GM12892 (cell line): Measurements from ENCODE around the gene RAB8A.

Experiments
- DNase-seq: peaks from one replicate; pipeline ENCODE4 v3.0.0; 2011; ENCODE audit not compliant: insufficient read length
- FAIRE-seq: peaks from 2 replicates; lab custom pipeline; 2011; peaks lifted over from hg19 to GRCh38; lab: Jason Lieb, UNC
- POLR2A ChIP-seq: IDR thresholded peaks from 2 replicates; pipeline ENCODE4 v1.6.1; 2011; ENCODE audit warnings: low read depth, low read length, control low read depth
- POLR2AphosphoS5 ChIP-seq: IDR thresholded peaks from 2 replicates; pipeline ENCODE4 v1.6.1; 2011; ENCODE audit warnings: low read depth, low read length, control low read depth
- TAF1 ChIP-seq: IDR thresholded peaks from 2 replicates; pipeline ENCODE4 v1.6.1; 2011; ENCODE audit warnings: low read depth, mild to moderate bottlenecking, control low read depth, low read length, borderline replicate concordance

The RAB8A gene

DNA sequence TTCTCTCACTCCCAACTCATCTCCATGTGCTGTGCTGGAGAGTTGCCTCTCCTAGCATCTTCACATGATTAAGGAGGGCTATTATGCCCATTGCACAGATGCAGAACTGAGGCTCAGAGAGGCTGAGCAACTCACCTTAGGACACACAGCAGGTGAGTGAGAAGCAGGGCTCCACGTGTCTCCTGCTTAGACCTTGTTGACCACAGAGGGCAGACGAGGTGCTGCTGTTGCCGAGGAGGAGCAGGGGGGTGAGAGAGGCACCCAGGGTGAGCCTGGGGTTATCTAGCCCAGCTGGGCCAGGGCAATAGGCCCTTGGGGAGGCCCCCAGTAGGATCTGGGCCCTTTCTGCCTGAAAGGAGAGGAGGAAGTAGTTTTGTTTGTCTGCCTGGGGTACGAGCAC is 29.4 kb downstream of the RAB8A start:
- DNase-seq: peak; percentile 52
- no peak for TF ChIP-seq TAF1
- TF ChIP-seq POLR2AphosphoS5: no peak
- peak; percentile 96 for FAIRE-seq

DNA sequence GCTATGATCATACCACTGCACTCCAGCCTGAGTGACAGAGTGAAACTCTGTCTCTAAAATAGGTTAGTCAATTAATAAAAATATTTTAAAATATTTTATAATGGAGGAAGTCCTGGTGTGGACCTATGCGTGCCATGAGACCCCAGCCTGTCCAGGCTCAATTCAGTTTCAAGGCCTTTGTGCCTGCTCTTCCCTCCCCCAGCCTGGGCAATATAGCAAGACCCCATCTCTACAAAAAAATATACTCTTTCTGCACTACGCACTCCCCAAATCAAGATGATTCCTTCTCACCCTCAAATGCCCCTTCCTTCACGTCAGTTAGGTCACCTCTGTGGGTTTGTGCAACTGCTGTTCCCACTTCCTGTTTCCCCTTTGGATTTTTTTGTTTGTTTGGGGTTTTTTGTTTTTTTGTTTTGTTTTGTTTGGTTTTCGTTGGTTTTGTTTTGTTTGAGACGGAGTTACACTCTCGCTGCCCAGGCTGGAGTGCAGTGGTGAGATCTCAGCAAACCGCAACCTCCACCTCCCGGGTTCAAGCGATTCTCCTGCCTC is 30.4 kb downstream of the RAB8A start:
- TF ChIP-seq POLR2AphosphoS5 (no peak), POLR2A (no peak), TAF1 (no peak)
- DNase-seq (no peak), FAIRE-seq (no peak)

DNA sequence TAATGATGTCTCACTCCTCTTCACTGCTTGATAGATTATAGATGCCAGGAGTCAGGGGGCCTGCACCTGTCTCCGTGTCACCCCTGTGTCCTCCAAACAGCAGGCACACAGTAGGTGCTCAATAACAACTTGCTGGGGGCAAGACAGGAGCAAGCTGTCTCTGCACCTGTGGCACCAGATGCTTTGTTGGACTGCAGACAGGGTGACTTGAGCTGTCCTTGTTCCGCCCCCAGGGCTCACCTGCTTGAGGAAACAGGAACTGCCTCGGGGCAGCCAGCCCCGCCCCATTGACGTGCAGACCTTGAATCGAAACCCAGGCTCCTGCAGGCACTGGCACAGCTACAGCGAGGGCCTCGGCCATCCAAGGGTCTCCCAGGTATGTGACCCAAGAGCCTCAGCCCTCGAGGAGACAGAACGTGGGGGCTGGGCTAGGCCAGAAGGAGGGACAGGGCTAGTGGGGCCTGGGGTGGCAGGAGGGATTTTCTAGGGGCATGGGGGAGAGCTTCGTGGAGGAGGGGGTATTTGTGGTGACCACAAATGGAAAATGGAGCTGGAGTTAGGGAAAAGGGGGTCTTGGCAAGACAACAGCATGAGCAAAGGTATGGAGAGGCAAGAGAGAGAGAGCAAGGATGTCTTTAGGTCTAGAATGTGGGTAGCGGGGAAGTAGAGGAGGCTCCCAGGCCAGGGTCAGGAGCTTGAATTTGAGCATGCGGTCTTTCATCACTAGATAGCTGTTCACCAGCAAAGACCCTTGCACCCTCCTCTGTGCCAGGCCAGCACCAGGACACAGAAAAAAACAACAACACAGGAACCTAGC is 31.9 kb downstream of the RAB8A start, which contains the start of gene HSH2D:
Gene HSH2D (plus strand): TSS at position 287 of the 817 bp plus-strand sequence. CDS start 5,066 bp downstream, outside the sequence.
- TF ChIP-seq POLR2A (peak; percentile 88), POLR2AphosphoS5 (peak; percentile 92), TAF1 (peak; percentile 77; the same call in 1 of the 2 replicates)
- FAIRE-seq (peak; percentile 95), DNase-seq (peak; percentile 75)

DNA sequence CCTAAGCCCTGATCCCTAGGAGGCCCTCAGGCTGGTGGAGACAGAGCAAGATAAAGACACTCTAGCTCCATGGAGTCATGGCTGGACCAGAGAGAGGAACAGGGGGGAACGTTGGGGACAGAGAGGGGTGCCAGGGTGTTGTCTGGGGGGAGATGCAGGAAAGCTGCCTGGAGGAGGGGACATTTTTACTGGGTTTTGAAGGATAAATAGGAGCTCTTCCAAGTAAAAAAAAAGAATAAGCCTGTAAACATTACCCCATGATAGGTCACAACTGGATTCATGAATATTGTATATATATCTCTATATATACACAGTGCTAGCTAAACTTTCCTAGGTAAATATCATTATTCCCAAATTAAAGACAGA is 32.5 kb downstream of the RAB8A start:
- no peak for TF ChIP-seq POLR2AphosphoS5
- TF ChIP-seq POLR2A: no peak
- no peak for TF ChIP-seq TAF1
- DNase-seq: no peak
- FAIRE-seq: no peak

DNA sequence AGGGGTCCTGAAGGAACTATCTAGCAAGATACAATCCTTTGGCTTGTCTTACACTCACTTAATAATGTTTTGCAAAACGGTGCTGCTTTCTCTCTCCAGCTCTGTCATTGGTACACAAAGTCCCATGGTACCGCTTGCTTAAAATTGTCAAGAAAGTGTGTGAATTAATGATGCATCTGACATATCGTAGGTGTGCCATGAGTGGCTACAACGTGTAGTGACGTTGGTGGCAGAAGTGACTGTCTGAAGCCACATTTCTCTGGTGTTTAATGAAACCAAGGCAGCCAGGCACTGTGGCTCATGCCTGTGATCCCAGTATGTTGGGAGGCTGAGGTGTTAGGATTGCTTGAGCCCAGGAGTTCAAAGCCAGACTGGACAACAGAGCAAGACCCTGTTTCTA is 34.4 kb downstream of the RAB8A start:
- FAIRE-seq: peak; percentile 27
- TF ChIP-seq POLR2A: peak; percentile 49; the same call in 1 of the 2 replicates
- 0 out of 2 replicates have a peak, but pooled peaks have one; percentile 17 for TF ChIP-seq POLR2AphosphoS5
- TF ChIP-seq TAF1: no peak
- DNase-seq: no peak

DNA sequence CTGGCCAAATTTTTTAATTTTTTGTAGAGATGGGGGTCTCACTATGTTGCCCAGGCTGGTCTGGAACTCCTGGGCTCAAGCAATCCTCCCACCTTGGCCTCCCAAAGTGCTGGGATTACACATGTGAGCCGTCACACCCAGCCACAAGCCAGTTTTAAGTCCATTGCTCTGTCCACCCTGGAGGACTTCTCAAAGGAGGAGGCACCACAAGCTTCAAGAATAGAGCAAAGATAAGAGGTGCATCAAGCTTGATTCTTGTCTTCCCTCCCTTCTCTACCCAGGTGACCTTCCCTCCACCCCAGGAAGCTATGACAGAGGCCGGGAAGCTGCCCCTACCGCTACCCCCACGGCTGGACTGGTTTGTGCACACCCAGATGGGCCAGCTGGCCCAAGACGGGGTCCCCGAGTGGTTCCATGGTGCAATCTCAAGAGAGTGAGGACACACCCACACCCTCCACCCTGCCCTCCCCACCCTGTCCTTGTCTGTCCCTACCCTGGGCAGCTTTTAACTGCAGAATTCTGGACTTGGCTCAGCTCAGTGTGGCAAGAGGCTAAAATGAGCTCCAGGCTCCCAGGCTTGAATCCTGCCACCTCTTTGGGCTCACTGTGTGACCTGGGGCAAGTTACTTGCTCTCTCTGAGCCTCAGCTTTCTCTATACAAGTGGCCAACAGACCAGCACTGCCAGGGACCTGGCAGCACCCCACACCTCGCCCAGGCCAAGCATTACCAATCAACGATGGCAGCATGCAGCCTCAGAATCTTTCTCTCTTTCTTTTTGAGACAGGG is 36.9 kb downstream of the RAB8A start:
- DNase-seq (no peak), FAIRE-seq (no peak)
- TF ChIP-seq POLR2A: no peak
- 0 out of 2 replicates have a peak, but pooled peaks have one; percentile 23 for TF ChIP-seq POLR2AphosphoS5
- no peak for TF ChIP-seq TAF1

DNA sequence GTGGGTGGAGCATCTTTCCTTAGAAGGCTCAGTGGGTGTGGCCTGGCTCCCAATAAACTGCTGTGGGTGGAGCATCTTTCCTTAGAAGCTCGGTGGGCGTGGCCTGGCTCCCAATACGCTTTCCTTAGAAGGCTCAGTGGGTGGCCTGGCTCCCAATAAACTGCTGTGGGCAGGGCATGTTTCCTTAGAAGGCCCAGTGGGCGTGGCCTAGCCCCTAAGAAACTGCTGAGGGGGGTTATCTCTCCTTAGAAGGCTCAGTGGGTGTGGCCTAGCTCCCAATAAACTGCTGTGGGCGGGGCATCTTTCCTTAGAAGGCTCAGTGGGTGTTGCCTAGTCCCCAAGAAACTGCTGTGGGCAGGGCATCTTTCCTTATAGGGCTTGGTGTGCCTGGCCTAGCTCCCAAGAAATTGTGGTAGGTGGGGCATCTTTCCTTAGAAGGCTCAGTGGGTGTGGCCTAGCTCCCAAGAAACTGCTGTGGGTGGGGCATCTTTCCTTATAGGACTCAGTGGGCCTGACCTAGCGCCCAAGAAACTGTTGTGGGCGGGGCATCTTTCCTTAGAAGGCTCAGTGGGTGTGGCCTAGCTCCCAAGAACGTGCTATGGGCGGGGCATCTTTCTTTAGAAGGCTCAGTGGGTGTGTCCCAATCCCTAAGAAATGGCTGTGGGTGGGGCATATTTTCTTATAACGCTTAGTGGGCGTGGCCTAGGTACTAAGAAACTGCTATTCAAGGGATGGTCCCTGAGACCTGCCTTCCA is 42.1 kb downstream of the RAB8A start:
- FAIRE-seq (no peak), DNase-seq (no peak)
- TF ChIP-seq POLR2AphosphoS5 (no peak), TAF1 (no peak), POLR2A (no peak)

DNA sequence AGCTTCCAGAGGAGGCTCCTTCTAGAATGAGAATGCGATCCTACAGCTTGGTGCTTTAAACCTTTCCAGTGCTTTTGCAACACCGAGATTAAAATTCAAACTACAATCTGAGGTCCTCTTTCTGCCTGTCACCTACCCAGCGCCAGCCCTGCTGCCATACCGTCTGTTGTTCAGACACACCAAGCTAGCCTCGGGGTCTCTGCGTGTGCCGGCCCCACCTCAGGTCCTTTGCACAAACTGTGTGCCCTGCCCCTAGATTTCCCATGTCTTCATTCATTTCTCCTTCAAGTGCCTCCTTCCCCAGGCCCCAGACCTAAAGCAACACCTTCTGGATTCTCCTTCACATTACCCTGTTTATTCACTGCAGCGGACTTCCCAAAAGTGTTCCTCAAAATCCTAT is 42.9 kb downstream of the RAB8A start:
- TF ChIP-seq TAF1: no peak
- TF ChIP-seq POLR2A: no peak; the same call in 1 of the 2 replicates
- TF ChIP-seq POLR2AphosphoS5: no peak
- FAIRE-seq (no peak), DNase-seq (no peak)

DNA sequence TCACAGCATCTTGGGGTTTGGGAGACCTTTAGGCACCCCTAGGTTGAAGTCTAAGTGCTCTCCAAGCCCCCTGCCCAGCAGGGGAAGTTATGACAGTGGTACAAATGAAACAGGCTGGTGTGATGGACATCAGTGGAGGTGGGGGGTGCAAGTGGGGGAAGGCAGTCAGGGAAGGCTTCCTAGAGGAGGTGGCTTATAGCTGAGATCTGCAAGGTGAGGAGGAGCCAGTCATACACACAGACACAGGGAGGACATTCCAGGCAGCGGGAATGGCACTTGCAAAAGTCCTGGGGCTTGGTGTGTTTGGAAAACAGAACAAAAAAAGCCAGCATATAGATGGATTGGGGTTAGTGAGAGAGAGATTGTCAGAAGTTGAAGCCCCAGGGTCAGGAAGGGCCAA is 43.4 kb downstream of the RAB8A start:
- TF ChIP-seq POLR2A: 0 out of 2 replicates have a peak, but pooled peaks have one; percentile 10
- TF ChIP-seq TAF1: no peak
- no peak for TF ChIP-seq POLR2AphosphoS5
- FAIRE-seq: no peak
- no peak for DNase-seq

DNA sequence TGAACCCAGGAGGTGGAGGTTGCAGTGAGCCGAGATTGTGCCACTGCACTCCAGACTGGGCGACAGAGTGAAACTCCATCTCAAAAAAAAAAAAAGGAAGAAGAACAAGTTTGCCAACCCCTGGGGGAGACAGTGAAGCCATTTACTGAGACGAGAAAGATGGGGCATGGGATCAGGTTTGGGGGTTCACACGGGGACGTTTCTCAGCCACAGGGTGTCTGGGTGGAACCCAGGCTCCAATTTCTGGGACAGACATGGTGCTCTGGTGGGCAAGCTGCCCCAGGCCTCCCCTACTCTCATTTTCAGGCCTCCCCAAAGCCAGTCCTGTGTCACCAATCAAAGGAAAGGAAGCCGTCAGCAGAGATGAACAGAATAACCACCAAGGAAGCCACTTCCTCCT is 45.2 kb downstream of the RAB8A start:
- DNase-seq (no peak), FAIRE-seq (no peak)
- TF ChIP-seq POLR2A: no peak; the same call in 1 of the 2 replicates
- TF ChIP-seq TAF1: no peak

DNA sequence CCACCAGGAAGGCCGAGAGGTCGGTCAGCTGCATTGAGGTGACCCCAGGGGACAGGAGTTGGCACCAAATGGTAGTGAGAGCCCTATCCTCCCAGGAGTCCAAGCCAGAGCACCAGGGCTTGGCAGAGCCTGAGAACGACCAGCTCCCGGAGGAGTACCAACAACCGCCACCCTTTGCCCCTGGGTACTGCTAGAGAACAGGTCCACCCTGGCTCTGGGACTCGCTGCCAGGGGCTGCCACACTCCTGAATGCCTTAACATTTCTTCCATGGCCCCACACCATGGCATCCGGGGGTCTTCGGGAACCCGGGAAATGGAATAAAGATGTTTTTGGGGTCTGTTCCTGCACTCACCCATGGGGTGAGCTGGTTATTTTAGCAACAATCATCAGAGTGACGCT is 45.9 kb downstream of the RAB8A start:
- FAIRE-seq (no peak), DNase-seq (no peak)
- TF ChIP-seq POLR2AphosphoS5 (peak; percentile 77), POLR2A (peak; percentile 49; the same call in 1 of the 2 replicates), TAF1 (no peak)
